Measurements from ENCODE around the gene TTC5.
"Not testable (repeated sequence)": the region's sequence is repeated elsewhere in the genome, so short reads cannot be mapped to it uniquely, and the experiment has no call there.

The TTC5 gene

GRCh38 chr14:20305265-20306078 is at the start of gene TTC5:
Gene TTC5 (minus strand): TSS chr14:20305951. CDS start chr14:20305937, 14 bp downstream.
- FAIRE-seq: no peak

- FAIRE-seq: no peak
Measured at GRCh38 chr14:20350860-20351259, 45.1 kb upstream of the TTC5 start.

- FAIRE-seq: no peak
Measured at GRCh38 chr14:20350282-20350681, 44.5 kb upstream of the TTC5 start.

GRCh38 chr14:20347747-20348146 is 42.0 kb upstream of the TTC5 start:
- FAIRE-seq: no peak

GRCh38 chr14:20346713-20347112 is 41.0 kb upstream of the TTC5 start:
- no peak for FAIRE-seq

GRCh38 chr14:20345366-20345765 is 39.6 kb upstream of the TTC5 start:
- FAIRE-seq: no peak

GRCh38 chr14:20343862-20344220 is 38.1 kb upstream of the TTC5 start:
- no peak for FAIRE-seq

GRCh38 chr14:20343092-20343861 is 37.5 kb upstream of the TTC5 start, which contains the start of gene PARP2:
Gene PARP2 (plus strand): TSS chr14:20343635. CDS start chr14:20343642, 7 bp downstream.
- FAIRE-seq: peak; percentile 78

GRCh38 chr14:20341646-20342045 is 35.9 kb upstream of the TTC5 start:
- no peak for FAIRE-seq

GRCh38 chr14:20341032-20341431 is 35.3 kb upstream of the TTC5 start:
- not testable (repeated sequence) for FAIRE-seq

- FAIRE-seq: no peak
Measured at GRCh38 chr14:20334017-20334416, 28.3 kb upstream of the TTC5 start.

GRCh38 chr14:20333494-20333841 is 27.7 kb upstream of the TTC5 start:
- no peak for FAIRE-seq

- peak; percentile 88 for FAIRE-seq
Measured at GRCh38 chr14:20332788-20333493, 27.2 kb upstream of the TTC5 start, which contains the start of gene CCNB1IP1. Gene CCNB1IP1 (minus strand): TSS chr14:20333279. CDS start chr14:20316523, 16,756 bp downstream.

GRCh38 chr14:20332431-20332787 is 26.7 kb upstream of the TTC5 start:
- no peak for FAIRE-seq

GRCh38 chr14:20331053-20331613 is 25.4 kb upstream of the TTC5 start:
- no peak for FAIRE-seq

- no peak for FAIRE-seq
Measured at GRCh38 chr14:20329355-20329754, 23.6 kb upstream of the TTC5 start.

GRCh38 chr14:20328705-20329104 is 23.0 kb upstream of the TTC5 start:
- FAIRE-seq: no peak

- FAIRE-seq: peak; percentile 95
Measured at GRCh38 chr14:20327005-20327869, 21.5 kb upstream of the TTC5 start.

GRCh38 chr14:20317720-20318119 is 12.0 kb upstream of the TTC5 start:
- no peak for FAIRE-seq

- FAIRE-seq: no peak
Measured at GRCh38 chr14:20314026-20314425, 8.3 kb upstream of the TTC5 start.

- no peak for FAIRE-seq
Measured at GRCh38 chr14:20306079-20306423, 300 bp upstream of the TTC5 start.

Measured in colon (tissue), 2 donors.